Neuron (in vitro differentiated cells): Measurements from ENCODE around the gene DAB2.

Experiments used
- H2AFZ ChIP-seq: one replicate; pipeline ENCODE4 v1.6.1; 2013; ENCODE audit warnings: low read depth, mild to moderate bottlenecking, inconsistent platforms, low read length, moderate library complexity
- H3K27me3 ChIP-seq: one replicate; pipeline ENCODE4 v1.6.1; 2013; ENCODE audit warnings: low read length; ENCODE audit not compliant: insufficient read depth
- H3K36me3 ChIP-seq: one replicate; pipeline ENCODE4 v1.6.1; 2013; ENCODE audit warnings: low read length; ENCODE audit not compliant: insufficient read depth
- H3K4me1 ChIP-seq: one replicate; pipeline ENCODE4 v1.6.1; 2013; ENCODE audit warnings: low read length; ENCODE audit not compliant: insufficient read depth
- H3K4me3 ChIP-seq: 2 replicates; pipeline ENCODE4 v1.5.1; 2013; ENCODE audit warnings: mild to moderate bottlenecking, low read length, moderate library complexity
- H3K9me3 ChIP-seq: one replicate; pipeline ENCODE4 v1.6.1; 2013; ENCODE audit warnings: low read length

Gene DAB2

GRCh38 chr5:39331861-39332381 lies 92.9 kb downstream of the DAB2 start:
- Histone ChIP-seq H3K36me3 (no peaks in the 10 kb centered on the region), H3K4me3 (no peak overlapping the region), H3K27me3 (no peaks in the 10 kb centered on the region), H2AFZ (no peak overlapping the region), H3K9me3 (no peaks in the 10 kb centered on the region), H3K4me1 (no peaks in the 10 kb centered on the region)

- Histone ChIP-seq H3K36me3 (no peaks in the 10 kb centered on the region), H3K4me1 (no peaks in the 10 kb centered on the region), H3K4me3 (no peak overlapping the region), H3K27me3 (no peaks in the 10 kb centered on the region), H2AFZ (no peak overlapping the region), H3K9me3 (no peaks in the 10 kb centered on the region)
Observed at GRCh38 chr5:39328731-39329130, 96.0 kb downstream of the DAB2 start.

GRCh38 chr5:39323542-39323941 lies 101.2 kb downstream of the DAB2 start:
- no peaks in the 10 kb centered on the region for H3K4me1 ChIP-seq
- no peak overlapping the region for H2AFZ ChIP-seq
- H3K4me3 ChIP-seq, result no peak overlapping the region
- H3K9me3 ChIP-seq, result no peaks in the 10 kb centered on the region
- no peaks in the 10 kb centered on the region for H3K36me3 ChIP-seq
- H3K27me3 ChIP-seq, result no peaks in the 10 kb centered on the region
